Activated CD4-positive, alpha-beta T cell treated with anti-CD3 and anti-CD28 coated beads, Interleukin-2, Interleukin-6, amounts not matched to agents 100 ng/mL and 50 ng/mL, durations not matched to agents 16 hours and 8 hours (primary cell): ENCODE results near the gene ATG9A.
"Not testable (repeated sequence)": the region's sequence is repeated elsewhere in the genome, so short reads cannot be mapped to it uniquely, and the experiment has no call there.

Source experiments
- DNase-seq: peaks from one replicate; pipeline ENCODE4 v3.0.0-alpha.2; 2020

ATG9A gene, protein sequence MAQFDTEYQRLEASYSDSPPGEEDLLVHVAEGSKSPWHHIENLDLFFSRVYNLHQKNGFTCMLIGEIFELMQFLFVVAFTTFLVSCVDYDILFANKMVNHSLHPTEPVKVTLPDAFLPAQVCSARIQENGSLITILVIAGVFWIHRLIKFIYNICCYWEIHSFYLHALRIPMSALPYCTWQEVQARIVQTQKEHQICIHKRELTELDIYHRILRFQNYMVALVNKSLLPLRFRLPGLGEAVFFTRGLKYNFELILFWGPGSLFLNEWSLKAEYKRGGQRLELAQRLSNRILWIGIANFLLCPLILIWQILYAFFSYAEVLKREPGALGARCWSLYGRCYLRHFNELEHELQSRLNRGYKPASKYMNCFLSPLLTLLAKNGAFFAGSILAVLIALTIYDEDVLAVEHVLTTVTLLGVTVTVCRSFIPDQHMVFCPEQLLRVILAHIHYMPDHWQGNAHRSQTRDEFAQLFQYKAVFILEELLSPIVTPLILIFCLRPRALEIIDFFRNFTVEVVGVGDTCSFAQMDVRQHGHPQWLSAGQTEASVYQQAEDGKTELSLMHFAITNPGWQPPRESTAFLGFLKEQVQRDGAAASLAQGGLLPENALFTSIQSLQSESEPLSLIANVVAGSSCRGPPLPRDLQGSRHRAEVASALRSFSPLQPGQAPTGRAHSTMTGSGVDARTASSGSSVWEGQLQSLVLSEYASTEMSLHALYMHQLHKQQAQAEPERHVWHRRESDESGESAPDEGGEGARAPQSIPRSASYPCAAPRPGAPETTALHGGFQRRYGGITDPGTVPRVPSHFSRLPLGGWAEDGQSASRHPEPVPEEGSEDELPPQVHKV

DNA sequence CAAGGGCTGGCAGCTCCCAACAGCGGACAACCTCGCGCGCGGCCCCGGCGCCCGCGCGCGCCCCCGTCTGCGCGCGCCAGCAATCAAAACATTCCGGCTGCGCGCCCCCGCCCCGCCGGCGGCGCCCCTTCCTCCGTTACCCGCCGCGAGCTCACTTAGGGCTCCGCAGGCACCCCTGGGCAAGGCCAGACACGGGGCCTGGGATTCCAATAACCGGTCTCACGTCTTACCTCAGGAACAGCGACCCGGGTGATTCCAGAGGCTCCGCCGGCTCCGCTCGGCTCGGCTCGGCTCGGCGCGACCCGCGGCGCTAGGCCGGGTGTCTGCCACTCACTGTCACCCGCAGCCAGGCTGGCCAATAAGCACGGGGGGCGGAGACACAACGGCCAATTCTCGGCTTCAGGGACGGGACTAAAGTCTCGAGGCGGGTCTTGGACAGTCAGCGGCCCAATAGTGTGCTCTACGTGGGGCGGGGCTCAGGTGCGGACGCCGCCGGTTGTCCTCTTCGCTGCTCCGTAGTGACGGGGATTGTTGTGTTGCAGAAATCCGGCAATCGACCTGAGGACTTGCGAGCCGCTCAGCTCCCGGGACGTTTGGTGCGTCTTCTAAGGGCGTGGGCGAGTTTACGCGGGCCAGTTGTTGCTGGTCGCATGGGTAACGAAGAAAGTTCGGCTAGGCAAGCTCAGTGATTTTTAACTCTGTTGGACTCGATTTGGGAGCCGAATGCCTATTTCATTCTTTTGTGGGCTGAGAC lies at the start of gene ATG9A, which contains the start of gene ANKZF1:
TSS of gene ATG9A (minus strand) at position 332 of the 754 bp plus-strand sequence. CDS start 1,612 bp downstream, outside the sequence.
TSS of gene ANKZF1 (plus strand) at position 502 of the 754 bp plus-strand sequence. CDS start 452 bp downstream, outside the sequence.
- peak; percentile 99 for DNase-seq

DNA sequence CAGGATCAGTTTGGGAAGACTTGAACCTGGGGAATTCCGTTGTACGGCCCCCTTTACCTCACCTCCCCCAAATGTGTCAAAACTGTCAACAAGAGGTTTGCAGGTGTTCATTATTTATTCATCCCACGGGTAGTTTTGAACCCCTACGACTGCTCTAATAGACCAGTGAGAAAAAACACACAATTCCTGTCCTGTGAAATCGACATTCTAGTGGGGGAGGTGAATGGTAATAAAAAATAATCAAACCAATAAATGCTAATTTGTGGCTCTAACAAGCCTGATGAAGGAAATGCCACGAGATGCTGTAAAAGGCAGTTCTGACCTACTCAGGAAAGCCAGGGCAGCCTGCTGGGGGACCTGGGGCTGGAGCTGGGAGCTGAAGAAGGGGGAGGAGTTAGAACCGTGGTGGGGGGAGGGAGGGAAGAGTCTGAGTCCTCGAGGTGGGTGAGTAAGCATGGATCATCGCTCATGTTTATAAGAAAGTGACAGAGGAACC lies 49.3 kb upstream of the ATG9A start:
- no peak for DNase-seq

DNA sequence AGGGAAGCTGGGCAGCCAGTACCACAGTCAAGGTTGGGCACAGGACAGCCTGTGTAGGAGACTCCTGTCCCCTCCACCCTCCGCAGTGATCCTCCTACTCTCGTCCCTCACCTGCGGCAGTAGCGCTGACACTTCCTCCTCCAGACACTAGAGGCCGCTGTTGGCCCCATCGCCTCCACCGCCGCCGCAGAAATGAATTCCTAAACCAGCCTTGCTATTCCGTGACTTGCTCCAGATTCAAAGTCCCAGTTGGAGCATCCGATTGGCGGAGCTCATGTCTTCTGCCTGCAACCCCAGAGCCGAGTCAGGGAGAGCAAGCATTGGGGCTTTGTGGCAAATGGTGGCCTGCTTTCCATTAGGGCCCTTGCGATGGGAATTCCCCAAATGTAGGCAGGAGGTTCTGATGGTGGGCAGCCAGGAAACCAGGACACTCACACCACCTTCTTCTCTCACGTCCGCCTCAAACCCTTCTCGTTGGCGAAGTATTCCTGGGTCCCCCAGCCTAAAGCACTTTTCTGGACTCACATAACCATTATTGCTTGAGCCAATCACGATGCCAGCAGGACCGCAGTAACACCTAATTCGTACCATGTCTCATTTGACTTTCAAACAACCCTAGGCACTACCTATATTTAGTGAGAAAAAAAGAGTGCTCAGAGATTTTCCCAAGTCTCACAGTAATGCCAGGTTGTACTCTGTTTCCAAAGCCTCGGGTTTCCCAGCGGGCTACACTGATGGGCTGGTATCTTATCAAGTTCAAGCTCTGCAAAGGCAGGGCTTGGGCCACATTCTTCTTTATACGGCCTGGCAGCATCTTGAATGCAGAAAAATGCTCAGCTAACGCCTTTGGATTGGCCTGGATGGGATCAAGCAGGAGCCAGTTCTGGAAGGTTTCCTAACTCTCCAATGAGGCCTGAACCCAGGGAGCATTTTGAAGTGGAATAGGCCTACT lies 48.5 kb upstream of the ATG9A start:
- DNase-seq: peak; percentile 83

DNA sequence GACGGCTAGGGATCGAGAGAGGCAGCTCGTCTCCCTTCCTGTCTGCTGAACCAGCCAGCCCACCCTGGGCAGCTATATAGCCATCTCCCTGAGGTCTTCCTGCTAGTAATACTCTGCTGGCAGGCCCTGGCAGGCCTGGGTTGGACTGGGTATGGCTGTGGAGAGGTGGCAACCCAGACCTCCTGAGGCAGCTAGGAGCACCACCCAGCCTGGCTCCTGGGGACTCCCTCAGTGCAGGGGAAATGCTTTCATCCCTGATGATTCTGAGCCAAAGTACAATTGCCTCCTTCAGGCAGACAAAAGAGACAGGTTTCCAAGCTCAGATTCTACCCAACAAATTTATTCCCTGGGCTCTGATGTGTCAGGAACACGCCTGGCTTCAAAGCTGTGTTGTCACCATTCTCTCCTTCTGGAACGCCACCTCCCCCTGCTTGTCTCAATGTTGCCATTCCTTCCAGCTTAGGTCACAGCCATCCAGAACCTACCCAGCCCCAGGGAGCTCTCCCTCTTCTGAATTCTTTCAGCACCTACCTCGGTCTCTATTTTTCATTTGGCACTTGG lies 45.0 kb upstream of the ATG9A start:
- DNase-seq: no peak

DNA sequence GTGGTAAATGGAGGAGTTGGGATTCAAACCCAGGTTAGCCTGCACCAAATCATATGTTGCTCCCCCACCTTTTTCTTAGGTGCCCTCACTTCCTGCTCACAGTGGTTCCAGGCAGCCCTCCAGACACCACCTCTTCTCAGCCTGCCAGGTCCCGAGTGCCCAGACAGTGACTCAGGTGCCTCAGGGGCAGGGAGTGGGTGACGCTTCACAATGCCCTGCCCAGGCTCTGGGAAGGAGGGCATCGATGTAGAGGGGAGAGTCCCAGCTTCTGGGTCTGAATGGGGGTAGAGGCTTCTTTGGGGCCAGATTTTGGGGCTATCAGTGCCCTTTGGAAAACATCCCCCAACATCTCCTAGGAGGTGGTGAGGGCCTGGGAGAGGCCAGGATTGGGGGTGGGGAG lies 44.5 kb upstream of the ATG9A start:
- no peak for DNase-seq

DNA sequence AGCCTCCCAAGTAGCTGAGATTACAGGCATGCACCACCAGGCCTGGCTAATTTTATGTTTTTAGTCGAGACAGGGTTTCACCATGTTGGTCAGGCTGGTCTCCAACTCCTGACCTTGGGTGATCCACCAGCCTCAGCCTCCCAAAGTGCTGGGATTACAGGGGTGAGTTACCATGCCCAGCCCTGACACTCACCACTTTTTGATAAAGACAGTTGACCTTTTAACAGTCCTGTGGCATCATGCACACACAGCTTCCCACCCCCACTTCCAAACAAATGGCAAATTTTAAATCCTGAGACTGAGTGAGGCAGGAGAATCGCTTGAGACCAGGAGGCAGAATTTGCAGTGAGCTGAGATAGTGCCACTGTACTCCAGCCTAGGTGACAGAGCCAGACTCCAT lies 43.6 kb upstream of the ATG9A start:
- no peak for DNase-seq

DNA sequence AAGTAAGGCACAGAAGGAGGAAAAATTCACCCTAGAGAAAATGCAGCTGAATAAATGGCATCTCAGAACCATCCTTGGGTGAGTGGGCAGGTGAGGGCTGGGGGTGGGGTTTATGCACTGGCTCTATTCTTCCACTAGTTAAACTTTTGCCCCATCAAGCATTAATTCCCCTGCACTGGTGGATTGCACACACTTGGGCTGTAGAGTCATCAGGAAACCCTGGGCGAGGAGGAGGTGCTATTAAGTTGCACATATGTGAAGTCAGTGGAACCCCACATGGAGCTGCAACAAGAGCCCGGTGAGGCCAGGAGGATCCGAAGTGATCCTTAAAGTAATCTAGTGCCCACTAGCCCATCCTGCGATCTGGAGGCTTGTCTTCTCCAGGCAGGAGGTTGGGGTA lies 42.9 kb upstream of the ATG9A start:
- DNase-seq: no peak

DNA sequence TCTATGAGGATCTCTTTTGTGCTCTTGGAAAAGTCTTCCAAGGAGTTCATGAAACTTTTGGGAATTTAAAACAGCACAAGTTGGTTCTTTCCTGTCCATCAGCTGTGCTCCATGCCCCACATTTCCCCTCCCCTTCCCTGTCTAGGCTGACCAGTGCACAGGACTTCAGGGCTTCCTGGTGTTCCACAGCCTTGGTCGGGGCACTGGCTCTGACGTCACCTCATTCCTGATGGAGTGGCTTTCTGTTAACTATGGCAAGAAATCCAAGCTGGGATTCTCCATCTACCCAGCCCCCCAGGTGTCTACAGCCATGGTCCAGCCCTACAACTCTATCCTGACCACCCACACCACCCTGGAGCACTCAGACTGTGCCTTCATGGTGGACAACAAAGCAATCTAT lies 41.6 kb upstream of the ATG9A start:
- DNase-seq: no peak

DNA sequence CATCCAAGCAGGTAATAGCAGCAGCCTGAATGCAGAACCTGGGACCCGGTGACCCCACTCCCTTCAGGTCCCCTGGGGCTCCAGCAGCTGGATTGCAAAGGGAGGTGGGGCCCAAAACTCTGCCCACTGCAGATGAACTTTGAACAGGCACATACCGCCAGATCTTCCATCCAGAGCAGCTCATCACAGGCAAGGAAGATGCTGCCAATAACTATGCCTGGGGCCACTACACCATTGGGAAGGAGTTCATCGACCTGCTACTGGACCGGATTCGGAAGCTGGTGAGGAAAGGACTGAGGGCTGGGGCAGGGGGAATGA lies 40.6 kb upstream of the ATG9A start:
- no peak for DNase-seq

DNA sequence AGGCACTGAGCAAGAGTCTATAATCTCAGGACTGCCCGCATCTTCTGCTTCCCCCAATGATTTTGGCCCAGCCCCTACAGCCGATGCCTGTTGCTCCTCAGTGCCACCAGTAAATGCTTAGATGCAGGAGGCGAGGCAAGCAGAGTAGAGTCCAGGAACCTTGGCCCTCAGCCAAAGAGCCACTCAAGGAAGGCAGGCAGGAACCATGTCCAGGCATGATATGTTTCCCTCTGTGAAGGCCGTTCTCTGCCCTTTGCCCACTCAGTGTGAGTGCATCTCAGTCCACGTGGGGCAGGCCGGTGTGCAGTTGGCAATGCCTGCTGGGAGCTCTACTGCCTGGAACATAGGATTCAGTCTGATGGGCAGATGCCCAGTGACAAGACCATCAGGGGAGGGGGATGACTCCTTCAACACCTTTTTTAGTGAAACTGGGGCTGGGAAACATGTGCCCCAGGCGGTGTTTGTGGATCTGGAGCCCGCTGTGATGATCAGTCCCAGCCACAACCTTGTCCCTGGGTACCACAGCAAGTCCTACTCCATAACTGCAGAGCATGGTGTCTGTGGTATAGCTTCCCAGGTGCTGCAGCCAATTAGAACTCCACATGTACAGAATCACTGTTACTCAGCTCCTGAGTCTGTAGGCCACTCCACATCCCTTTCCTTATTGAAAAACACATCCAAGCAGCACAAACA lies 40.1 kb upstream of the ATG9A start:
- DNase-seq: no peak

DNA sequence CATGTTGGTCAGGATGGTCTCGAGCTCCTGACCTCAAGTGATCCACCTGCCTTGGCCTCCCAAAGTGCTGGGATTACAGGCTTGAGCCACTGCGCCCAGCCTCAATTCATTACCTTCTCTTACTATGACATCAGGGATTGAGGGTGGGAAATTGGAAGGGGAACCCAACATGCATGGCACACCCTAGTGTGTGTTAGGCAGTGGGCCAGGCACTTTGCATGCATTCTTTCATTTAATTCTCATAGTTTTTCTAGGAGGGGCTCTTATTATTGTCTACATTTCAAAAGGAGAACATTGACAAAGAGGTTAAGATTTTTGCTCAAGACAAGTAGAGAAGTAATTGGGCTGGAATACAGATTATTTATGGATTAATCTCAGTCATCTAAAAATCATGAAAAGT lies 38.9 kb upstream of the ATG9A start:
- DNase-seq: no peak

DNA sequence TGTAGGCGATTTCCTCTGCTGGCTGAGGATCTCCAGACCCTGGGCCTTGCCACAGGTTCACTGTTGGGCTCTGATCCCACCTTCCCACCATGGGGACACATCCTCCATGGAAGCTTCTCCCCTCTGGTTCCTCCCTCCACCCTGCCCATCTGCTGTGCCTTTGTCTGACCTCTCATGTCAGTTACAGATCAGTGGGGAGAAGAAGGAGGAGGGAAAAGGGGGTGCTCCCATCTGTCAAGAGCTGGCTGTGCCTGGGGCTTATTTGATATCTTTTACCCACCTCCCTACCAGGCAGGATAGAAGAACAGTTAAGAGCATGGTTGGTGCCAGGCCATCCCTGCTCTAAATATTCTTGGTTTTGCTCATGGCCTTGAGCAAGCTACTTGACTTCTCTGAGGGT lies 37.5 kb upstream of the ATG9A start:
- DNase-seq: no peak

DNA sequence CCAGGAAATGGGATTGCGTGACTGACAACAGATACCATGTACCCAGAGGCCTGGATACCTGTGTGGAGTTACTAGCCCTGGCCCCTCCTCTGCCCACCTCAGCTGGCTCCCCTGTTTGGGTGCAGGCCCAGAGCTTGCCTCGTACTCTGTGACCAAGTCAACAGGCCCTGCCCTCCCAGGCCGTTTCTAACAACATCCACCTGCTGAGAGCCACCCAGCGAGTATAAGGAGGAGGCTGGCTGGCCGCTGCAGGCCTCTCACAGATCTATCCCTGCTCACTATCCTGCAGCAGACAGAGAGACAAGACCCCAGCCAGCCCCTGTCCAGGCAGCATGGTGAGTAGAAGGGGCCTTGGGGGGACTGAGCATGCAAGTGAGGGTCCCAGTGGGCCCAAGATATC lies 36.8 kb upstream of the ATG9A start:
- no peak for DNase-seq

DNA sequence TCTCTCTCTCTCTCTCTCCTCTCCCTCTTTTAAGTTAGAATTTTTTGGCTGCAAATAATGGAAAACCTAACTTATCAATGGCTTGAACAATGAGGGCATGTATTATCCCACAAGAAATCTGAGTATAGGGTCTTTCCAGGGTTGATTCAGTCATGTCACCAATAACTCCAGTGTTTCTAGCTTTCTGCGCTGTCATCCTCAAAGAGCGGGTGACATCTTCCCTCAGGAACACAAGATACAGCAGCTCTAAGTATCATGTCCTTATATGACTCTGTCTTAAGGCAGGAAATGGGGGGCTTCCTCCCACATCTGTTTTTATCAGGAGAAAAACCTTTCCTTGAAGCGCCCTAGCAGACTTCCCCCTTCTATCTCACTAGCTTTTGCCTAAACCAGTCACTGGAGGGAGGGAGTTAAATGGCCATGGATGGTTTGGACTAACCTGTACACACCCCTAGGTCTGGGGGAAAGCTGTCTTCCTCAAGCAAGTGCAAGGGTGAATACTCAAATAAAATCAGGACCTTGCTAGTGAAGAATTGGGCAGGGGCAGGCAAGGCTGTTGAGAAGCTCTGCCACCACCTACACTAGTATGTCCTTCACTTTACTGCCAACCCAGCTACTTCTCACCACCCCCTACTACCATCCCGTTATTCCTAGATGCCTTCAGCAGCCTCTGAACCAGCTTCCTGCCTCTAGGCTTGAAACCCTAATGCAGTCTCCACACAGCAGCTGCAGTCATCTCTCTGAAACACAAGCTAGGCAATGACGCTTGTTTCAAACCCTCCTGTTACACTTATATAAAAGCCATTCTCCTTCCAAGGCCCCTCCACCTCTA lies 31.8 kb upstream of the ATG9A start:
- DNase-seq: no peak

DNA sequence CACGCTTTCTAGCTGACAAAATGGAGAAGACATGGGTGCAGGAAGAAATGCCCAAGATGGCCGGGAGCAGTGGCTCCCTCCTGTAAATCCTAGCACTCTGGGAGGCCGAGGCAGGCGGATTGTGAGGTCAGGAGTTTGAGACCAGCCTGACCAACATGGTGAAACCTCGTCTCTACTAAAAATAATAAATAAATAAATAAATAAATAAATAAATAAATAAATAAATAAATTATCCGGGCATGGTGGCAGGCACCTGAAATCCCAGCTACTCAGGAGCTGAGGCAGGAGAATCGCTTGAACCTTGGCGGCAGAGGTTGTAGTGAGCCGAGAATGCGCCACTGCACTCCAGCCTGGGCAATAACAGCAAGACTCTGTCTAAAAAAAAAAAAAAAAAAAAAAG lies 29.5 kb upstream of the ATG9A start:
- DNase-seq: not testable (repeated sequence)

DNA sequence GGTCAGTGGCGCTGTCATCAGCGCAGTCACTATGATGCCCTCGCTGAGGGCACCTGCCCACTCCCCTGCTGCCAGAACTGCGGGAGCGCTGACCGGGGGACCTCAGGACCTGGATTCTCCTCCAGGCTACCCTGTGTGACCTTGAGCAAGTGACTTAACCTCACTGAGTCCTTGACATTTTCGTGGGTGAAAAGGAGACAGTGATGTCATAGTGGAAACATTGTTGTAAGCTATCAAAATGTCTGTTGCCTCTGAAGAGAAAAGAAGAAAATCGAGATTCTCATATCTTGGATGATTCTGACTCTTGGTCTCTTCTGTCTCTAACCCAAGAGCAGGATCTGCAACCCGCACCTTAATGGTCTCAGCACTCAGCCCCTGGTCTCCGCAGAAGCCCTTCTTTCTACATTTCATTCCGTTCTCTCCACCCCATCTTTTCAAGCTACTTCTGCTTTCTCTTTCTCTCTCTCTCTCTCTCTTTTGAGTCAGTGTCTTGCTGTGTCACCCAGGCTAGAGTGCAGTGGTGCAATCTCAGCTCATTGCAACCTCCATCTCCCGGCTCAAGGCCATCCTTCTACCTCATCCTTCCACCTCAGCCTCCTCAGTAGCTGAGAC lies 25.3 kb upstream of the ATG9A start:
- peak; percentile 62 for DNase-seq

DNA sequence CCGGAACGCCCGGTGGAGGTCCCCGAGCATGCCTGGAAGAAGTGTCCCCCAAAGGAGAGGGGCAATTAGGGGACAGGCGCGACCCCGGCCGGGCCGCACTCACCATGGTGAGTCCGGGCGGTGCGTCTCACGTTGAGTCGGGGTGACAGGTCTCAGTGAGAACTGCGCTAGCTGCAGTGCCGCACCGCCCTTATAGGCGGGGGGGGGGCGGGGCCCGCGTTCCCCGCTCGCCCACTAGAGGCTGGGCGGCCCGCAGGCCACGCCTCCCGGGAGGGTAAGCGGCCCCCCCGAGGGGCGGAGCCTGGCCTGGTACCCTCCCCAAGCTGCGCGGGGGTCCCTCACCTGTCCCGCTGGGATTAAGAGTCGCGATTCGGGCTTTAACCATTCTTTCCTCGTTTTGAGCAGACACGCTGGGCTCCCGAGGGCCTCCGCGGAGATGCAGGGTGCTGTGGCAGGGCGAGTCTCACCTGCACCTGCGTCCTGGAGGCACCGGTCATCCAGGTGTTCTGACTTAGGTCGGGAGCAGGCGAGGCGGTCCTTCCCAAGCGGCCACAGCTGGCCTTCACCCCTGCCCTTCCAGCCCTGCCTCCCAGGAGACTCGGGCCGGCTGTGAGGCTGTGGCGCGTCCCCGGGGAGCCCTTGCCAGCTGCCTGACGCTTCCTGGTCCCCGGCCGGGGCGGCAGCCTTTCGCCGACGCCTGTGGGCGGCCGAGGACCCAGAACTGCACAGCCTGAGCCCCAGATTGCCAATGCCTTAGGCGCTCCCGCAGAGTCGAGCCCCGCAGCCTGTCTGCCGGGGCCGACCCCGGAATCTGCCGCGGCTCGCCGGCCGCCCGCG lies 24.5 kb upstream of the ATG9A start, which contains the start of gene TUBA4A:
TSS of gene TUBA4A (minus strand) at position 166 of the 837 bp plus-strand sequence. CDS start at position 106, 60 bp downstream.
- DNase-seq: peak; percentile 93
